GM12873 (cell line): Measurements from ENCODE around the gene MAP3K20.

Experiments
- CTCF ChIP-seq: IDR thresholded peaks from 2 replicates; pipeline ENCODE4 v1.5.1; 2012; ENCODE audit warnings: low read depth, mild to moderate bottlenecking, moderate library complexity, low read length, control low read depth; ENCODE audit not compliant: insufficient read depth; ENCODE audit errors: missing control alignments

The MAP3K20 gene

DNA sequence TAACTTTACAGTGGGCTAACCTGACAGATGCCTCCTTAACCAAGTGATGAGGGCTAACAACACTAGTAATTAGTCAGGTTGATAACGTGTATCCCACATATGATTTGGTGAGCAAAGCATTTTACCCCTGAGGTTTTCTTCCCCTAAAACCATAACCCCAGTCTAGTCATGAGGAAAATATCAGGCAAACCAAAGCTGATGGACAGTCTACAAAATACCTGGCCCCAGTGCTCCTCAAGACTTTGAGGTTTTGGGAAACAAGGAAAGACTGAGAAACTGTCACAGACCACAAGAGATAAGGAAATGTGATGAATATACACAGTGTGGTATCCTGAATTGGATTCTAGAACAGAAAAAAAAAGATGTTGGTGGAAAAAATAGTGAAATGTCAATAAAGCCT, 28.5 kb downstream of the MAP3K20 start:
- TF ChIP-seq CTCF: no peak

GRCh38 chr2:173106959-173107628, 31.4 kb downstream of the MAP3K20 start:
- TF ChIP-seq CTCF: no peak

DNA sequence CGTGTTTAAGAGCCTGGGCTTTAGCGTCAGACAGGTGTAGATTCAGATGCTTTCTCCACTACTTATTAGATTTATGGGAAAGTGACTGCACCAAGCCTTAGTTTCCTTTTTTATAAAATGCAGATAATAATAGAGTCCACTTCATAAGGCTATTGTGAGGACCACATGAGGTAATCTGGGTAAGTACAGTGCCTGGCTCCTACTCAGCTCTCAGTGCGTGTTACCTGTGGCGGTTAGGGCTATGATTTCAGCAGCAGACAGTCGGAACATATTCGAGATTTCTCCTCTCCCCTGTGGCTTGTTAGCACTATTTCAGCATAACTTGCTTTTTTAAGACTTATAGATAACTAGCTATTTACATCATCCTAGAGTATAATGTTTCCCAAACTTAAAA, 32.0 kb downstream of the MAP3K20 start:
- TF ChIP-seq CTCF: no peak

- TF ChIP-seq CTCF: no peak
Observed at GRCh38 chr2:173109253-173110188, 33.9 kb downstream of the MAP3K20 start.

DNA sequence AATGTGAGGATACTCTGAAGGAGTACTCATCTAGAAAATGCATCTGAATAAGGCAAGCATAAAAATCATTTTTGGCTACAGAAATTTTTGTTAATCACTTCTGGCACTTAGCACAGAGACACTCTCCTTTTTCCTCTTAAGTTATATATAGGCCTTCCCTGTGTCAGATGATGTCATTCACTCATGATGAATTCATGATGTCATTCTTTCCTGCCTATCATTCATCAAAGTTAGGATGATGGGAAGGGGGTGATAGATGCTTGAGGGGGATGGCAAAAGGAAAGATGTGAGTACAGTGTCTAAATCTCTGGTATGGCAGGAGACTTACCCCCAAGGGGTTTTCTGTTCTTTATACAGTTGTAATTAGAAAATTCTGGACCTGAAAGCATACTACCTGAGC, 42.0 kb downstream of the MAP3K20 start:
- TF ChIP-seq CTCF: no peak

DNA sequence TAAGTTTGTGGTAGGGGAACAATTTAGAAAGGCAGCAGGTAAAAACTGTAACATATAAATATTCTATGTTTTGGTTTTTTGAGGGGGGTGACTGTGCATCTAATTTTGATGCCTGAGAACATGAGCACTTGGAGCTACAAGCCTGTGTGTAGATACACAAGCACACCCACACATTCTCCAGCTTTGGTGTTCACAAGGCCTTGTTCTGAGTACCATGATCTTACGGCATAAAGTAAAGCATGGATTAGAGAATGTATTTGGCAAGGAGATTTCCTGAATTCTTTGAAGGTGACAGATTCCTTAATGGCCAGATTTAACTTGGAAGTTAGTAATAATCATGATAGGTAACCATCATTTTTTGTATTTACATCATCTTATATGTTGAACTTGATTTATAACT, 42.7 kb downstream of the MAP3K20 start:
- no peak for TF ChIP-seq CTCF

DNA sequence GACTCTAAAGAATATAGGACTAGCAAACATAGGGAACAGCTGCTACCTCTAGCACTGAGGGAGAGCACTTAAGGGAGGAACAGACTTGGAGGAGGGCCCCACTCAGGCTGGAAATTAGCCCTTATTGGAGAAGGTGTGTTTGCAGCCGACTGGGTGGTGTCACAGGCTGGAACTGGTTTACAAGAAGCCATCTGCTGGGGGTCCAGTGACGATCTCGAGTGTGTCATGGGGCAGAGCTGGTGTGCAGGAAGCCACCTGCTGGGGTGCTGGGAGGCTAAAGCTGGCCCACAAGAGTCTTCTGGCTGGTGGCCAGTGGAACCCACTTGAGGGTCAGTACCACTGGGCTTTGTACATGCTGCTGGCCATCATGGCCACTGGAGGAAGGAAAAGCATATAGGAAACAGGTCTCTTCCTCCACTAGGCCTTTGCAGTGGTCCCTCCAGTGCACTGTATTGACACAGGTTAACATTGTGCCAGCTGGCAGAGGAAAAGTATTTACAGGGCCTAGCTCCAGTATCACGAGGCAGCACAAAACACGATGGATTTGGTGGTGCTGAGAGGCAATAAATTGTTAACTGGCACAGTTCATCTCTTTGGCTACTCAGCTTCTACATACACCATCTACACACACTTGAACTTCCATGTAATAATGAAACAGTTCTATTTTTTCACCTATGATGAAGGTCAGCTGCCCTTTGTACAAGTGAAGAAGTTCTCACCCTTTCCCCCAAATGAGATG, 43.6 kb downstream of the MAP3K20 start:
- TF ChIP-seq CTCF: no peak
